ENCODE results near the gene KCNIP1. TPM values are rescaled to one million over a fixed set of nuclear protein-coding genes. Genes with fewer than 3 reads are reported as not detected.
A peak's percentile ranks its signal among the peaks of the same experiment; 100 is the strongest.

Gene KCNIP1
- total RNA-seq, 2 donors from 2014 or later, result not detected

DNA sequence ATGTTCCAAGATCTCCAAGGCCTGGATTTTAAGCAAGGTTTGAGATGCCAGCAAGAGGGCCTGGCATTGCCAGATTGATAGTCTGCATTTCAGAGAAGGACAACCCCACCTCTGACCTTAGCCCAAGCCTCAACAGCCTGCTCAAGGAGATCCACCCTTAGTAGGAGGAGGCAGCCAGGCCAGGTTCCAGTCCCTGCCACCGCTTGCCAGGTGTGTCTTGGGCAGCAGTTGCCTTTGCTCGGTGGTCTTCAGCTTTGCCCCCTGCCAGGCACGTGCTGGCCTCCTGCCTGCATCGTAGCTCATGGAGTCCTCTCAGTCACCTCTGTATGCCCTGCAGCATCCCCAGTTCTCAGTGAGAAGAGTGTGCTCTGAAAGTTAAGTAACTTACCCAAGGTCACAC is 134.2 kb downstream of the KCNIP1 start:
- TF ChIP-seq, protein P1, sequence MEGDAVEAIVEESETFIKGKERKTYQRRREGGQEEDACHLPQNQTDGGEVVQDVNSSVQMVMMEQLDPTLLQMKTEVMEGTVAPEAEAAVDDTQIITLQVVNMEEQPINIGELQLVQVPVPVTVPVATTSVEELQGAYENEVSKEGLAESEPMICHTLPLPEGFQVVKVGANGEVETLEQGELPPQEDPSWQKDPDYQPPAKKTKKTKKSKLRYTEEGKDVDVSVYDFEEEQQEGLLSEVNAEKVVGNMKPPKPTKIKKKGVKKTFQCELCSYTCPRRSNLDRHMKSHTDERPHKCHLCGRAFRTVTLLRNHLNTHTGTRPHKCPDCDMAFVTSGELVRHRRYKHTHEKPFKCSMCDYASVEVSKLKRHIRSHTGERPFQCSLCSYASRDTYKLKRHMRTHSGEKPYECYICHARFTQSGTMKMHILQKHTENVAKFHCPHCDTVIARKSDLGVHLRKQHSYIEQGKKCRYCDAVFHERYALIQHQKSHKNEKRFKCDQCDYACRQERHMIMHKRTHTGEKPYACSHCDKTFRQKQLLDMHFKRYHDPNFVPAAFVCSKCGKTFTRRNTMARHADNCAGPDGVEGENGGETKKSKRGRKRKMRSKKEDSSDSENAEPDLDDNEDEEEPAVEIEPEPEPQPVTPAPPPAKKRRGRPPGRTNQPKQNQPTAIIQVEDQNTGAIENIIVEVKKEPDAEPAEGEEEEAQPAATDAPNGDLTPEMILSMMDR (conservative IDR thresholded peaks at IDR 0.05), result no peak
- H3K4me1 ChIP-seq (ENCODE audit: control insufficient read depth, insufficient read depth, low read length), result no peaks in the 10 kb centered on the region
- 79 to 88% methylated on average over 4 of the region's 4 CpGs for WGBS, 2 experiments (ENCODE audit: insufficient coverage in 1 of 2, insufficient read length in 1 of 2)
- H3K27me3 ChIP-seq (ENCODE audit: control insufficient read depth, insufficient read depth, low read length, poor library complexity, severe bottlenecking), result no peaks in the 10 kb centered on the region
- no peak overlapping the region for H3K27ac ChIP-seq (ENCODE audit: low read depth, low read length)
- Mint-ChIP-seq H3K27ac (no peak overlapping the region), H3K4me3 (no peak overlapping the region), H3K9me3 (no peaks in the 10 kb centered on the region), H3K27me3 (ENCODE audit: insufficient read depth) (peaks cover 7% of the 10 kb centered on the region), H3K4me1 (peaks cover 11% of the 10 kb centered on the region), H3K36me3 (ENCODE audit: low read depth) (no peaks in the 10 kb centered on the region)
- no peak overlapping the region for H3K4me3 ChIP-seq (ENCODE audit: low read length)
- H3K9ac ChIP-seq (ENCODE audit: extremely low read depth, low read length, poor library complexity, severe bottlenecking), result no peak overlapping the region
- no peaks in the 10 kb centered on the region for H3K36me3 ChIP-seq (ENCODE audit: control insufficient read depth, insufficient read depth, low read length)
- DNase-seq, result peak; percentile 41
- no peaks in the 10 kb centered on the region for H3K9me3 ChIP-seq (ENCODE audit: control insufficient read depth, low read length)

DNA sequence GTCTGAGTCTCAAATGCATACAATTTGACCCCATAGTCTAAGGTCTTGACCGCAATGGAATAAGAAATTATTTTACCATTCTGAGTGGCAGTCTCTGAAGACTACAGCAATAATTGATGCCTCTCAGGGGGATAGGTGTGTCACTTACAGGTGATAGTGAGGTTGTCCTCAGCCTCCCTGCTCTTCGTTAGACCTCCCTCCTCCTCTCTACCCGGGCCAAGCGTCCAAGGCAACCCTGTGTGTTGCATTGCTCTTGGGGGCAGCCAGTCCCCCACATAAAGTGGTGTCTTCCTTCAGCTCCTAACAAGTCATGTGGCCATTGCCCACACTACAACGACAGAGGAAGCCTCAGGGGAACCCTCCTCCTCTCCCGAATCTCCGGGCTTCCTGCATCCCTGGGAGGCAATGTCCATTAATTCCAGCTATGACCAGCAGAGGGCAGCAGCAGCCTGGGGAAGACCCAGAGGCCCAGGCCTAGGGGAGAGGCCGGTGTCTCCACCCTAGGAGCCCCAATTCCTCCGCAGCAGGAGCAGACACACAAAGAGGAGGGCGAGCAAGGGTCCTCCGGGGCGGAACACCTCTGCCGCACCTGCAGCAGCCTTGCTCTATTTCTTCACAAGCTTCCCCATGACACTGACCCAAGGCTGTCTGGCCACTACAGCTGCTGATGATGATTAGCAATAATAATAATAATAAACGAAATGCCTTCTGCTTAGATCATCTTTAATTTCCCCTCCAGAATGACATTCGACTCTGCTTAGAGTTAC is 134.8 kb downstream of the KCNIP1 start:
- peaks cover 7% of the 10 kb centered on the region for H3K27me3 Mint-ChIP-seq (ENCODE audit: insufficient read depth)
- TF ChIP-seq, protein P1 (conservative IDR thresholded peaks at IDR 0.05), result peak; percentile 95
- H3K4me1 ChIP-seq (ENCODE audit: control insufficient read depth, insufficient read depth, low read length), result no peaks in the 10 kb centered on the region
- no peak overlapping the region for H3K4me3 ChIP-seq (ENCODE audit: low read length)
- H3K27ac Mint-ChIP-seq, result no peak overlapping the region
- H3K9me3 Mint-ChIP-seq, result no peaks in the 10 kb centered on the region
- no peak overlapping the region for H3K9ac ChIP-seq (ENCODE audit: extremely low read depth, low read length, poor library complexity, severe bottlenecking)
- no peaks in the 10 kb centered on the region for H3K36me3 ChIP-seq (ENCODE audit: control insufficient read depth, insufficient read depth, low read length)
- H3K4me3 Mint-ChIP-seq, result no peak overlapping the region
- DNase-seq, result peak; percentile 97
- H3K4me1 Mint-ChIP-seq, result peaks cover 7% of the 10 kb centered on the region
- H3K36me3 Mint-ChIP-seq (ENCODE audit: low read depth), result no peaks in the 10 kb centered on the region
- no peaks in the 10 kb centered on the region for H3K27me3 ChIP-seq (ENCODE audit: control insufficient read depth, insufficient read depth, low read length, poor library complexity, severe bottlenecking)
- H3K27ac ChIP-seq (ENCODE audit: low read depth, low read length), result no peak overlapping the region
- 44 to 56% methylated on average over 8 to 15 of the region's 15 CpGs for WGBS, 2 experiments (ENCODE audit: insufficient coverage in 1 of 2, insufficient read length in 1 of 2)
- no peaks in the 10 kb centered on the region for H3K9me3 ChIP-seq (ENCODE audit: control insufficient read depth, low read length)

DNA sequence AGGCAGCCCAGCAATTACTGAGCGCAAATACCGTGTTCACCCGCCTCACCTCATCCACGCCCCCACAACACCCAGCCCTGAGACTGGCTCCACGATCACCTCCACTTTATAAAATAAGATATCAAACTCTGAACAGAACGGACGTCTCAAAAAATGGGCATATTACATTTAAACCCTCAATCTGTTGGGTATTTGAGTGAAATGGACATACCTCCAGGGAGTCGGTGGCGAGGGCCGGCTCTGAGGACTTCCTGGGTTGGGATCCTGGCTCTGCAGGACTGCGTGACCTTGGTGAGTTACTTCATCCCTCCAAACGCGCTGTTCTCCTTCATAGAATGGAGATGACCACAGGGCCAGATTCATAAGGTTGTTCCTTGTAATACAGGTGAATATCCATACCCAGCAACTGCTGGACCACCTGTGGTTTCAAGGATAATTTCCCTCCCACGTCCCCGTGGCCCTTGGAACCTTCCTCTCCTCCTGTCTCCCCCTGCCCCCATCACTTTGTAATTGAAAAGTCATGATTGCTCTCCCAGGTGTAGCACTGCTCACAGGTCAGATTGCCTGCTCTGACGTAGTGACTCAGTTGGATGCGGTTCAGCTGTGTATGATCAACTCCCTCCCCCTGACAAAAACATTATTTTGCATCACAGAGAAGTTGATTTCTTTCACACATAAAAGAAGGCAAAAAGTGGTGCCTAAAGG is 135.6 kb downstream of the KCNIP1 start:
- no peaks in the 10 kb centered on the region for H3K4me1 ChIP-seq (ENCODE audit: control insufficient read depth, insufficient read depth, low read length)
- no peaks in the 10 kb centered on the region for H3K36me3 ChIP-seq (ENCODE audit: control insufficient read depth, insufficient read depth, low read length)
- WGBS, 2 experiments (ENCODE audit: insufficient coverage in 1 of 2, insufficient read length in 1 of 2), result 88 to 89% methylated on average over 10 to 17 of the region's 17 CpGs
- TF ChIP-seq, protein P1 (conservative IDR thresholded peaks at IDR 0.05), result no peak
- H3K27me3 ChIP-seq (ENCODE audit: control insufficient read depth, insufficient read depth, low read length, poor library complexity, severe bottlenecking), result no peaks in the 10 kb centered on the region
- H3K9me3 ChIP-seq (ENCODE audit: control insufficient read depth, low read length), result no peaks in the 10 kb centered on the region
- DNase-seq, result no peak
- H3K27ac ChIP-seq (ENCODE audit: low read depth, low read length), result no peak overlapping the region
- Mint-ChIP-seq H3K4me1 (peaks cover 2% of the 10 kb centered on the region), H3K4me3 (no peak overlapping the region), H3K27ac (no peak overlapping the region), H3K36me3 (ENCODE audit: low read depth) (no peaks in the 10 kb centered on the region), H3K27me3 (ENCODE audit: insufficient read depth) (peaks cover 7% of the 10 kb centered on the region), H3K9me3 (no peaks in the 10 kb centered on the region)
- H3K9ac ChIP-seq (ENCODE audit: extremely low read depth, low read length, poor library complexity, severe bottlenecking), result no peak overlapping the region
- no peak overlapping the region for H3K4me3 ChIP-seq (ENCODE audit: low read length)
